M059J (cell line): ENCODE measurements around the gene USF3. TPM values are rescaled to one million over a fixed set of nuclear protein-coding genes. Genes with fewer than 3 reads are reported as not detected.

ENCODE experiments used
- DNase-seq: peaks from one replicate; pipeline ENCODE4 v3.0.0-alpha.2; 2012; ENCODE audit warnings: low read depth
- total RNA-seq: library from RNA; depleted of rRNA; stranded (reverse); fragments of >200 nt; shearing (Covaris generic); gene quantifications from 2 replicates; pipeline ENCODE4 v1.2.3, GENCODE V29; 2014; rRNA removed

USF3 gene
- total RNA-seq, 1 experiment from 2014 or later = 13.8 TPM

DNA sequence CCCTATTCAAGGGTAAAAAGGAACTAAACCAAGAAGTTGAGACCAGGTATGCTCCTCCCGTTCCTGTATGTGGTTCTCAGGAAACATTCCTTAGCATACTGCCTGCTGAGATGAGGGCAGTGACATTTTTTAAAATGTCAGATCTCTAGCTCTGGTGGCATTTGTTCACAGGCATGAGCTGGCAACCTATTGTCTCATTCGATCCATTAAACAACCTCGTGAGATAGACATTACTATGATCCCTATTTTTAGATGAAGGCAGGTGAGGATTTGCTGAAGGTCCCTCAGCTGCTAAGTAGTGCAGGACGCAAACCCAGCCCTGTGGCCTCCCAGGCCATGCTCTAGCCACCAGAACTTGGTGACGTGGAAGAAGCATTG is 89.2 kb downstream of the USF3 start:
- no peak for DNase-seq

DNA sequence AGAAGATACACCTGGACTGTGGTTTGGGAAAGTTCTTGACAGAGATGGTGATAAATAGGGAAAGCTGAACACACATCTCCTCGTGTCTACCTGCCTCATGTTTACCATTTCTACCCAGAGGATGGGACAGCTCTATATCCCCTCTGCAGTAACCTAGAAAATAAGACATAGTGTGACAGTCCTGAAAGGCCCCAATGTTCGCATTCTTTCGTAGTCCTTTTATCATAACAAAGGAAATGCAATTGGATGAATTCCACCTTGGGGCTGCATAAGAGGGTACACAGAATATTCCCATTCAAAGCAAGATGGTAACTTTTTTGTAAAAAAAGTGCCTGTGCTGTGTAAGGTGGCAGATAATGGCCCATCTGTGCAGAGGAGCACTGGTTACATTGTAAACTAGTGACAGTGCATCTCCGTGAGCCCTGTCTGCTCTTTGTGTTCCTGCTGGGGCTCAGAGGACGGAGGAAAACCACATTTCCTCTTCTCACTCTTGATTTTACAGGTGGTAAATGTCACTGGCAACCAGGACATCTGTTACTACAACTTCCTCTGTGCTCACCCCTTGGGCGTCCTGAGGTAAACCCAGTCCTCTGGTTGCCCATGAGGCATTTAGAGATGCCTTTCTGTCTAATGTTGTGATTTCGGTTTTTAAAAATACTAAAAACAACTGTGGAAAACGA is 89.8 kb downstream of the USF3 start:
- no peak for DNase-seq

DNA sequence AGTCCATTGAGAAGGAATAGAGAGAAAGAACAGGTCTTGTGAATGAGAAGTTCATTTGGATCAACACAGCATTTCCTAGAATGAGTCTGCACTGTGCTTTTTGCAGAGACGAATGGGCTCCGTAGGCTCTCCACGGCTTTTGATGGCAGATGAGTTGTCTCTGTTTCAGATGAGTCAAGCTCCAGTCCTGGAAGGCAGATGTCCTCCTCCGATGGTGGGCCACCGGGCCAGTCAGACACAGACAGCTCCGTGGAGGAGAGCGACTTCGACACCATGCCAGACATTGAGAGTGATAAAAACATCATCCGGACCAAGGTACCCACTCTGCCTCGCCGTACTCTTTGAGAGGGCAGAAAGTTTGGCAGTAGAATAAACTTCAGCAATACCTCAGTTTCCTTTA is 93.6 kb downstream of the USF3 start:
- no peak for DNase-seq

DNA sequence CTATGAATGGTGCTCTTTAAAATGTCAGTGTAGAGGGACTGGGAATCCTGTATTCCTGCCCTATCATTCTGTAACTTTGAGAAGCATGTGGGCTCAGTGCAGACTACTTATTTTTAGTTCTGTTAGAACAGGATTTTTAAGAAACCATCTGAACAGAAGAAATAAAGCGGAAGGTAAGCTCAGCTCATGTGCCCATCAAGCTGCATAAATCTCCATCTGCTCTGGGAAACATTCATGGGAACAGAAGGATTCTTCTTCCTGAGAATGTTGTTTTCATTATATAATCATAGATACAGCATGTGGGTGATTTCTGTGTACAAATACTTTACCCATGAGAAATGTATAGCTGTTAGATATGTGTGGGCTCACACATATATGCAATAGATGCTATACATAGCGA is 94.2 kb downstream of the USF3 start:
- DNase-seq = no peak

DNA sequence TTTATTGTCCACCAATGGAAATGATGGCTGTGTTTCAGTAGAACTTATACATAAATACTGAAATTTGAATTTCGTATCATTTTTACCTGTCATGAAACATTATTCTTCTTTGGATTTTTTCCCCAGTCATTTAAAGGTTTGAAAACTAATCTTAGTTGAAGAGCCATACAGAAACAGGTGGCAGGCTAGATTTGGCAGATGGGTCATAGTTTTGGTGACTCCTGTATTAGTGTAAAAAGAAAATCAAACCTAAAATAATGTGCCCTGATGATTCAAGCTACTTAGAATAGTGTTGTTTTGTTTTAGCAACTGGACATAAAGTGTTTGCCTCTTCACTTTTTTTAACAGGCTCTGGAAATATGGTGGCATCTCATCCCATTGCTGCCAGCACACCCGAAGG is 95.2 kb downstream of the USF3 start:
- DNase-seq = no peak

DNA sequence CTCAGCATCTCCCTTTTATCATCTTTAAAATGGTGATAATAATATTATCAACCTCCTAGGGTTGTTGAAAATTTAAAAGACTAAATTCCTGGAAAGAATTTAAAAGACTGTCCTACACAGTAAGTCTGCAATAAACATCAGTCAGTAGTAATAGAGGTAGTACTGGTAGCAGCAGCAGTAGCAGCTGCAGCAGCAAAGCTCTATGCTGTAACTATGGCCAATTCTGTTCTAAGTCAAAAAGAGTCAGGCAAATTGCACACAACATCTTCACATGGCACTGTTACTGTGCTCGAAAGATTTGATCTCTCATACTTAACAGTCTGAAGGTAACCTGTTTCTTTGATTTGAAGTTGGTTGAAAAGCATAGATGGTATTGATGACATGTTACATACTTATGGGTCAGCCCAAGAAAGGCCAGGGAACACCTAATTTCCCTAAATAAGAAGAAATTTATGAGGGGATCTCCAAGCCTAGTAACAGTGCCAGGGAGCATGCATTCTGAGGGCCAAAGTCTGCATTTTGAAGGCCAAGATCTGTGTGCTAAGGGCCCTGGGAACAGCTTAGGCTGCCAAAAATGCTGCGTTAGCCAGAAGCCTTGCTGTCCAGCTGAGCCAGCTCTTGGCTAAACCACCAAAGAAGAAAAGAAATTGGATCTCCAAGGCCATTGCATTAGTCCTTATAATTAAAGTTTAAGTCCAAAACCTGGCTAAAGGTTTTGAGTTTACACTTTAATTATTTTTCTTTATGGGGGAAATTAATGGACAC is 95.8 kb downstream of the USF3 start:
- no peak for DNase-seq

Other genes with a start within 250 kb of the USF3 start
- gene SPICE1, start 181.5 kb downstream of the USF3 start, total RNA-seq = 24.9 and 26.5 TPM in 2 replicates
- 0.17 TPM in 1 of 2 replicates, not detected in the other for gene SIDT1, start 164.1 kb downstream of the USF3 start, total RNA-seq
- 218 and 303 TPM in 2 replicates for gene NAA50, start 49.6 kb upstream of the USF3 start, total RNA-seq
- gene ATP6V1A, start 50.4 kb upstream of the USF3 start, total RNA-seq = 93.9 and 115 TPM in 2 replicates
- gene GRAMD1C, start 142.1 kb upstream of the USF3 start, total RNA-seq = 2.2 and 3.6 TPM in 2 replicates